Stomach (tissue), 9 donors: ENCODE measurements around the gene SIAH2. TPM values are rescaled to one million over a fixed set of nuclear protein-coding genes. Genes with fewer than 3 reads are reported as not detected.

ENCODE experiments used
- DNase-seq, 2 donors: peaks; one replicate each; pipeline versions ENCODE4 v3.0.0 to v3.0.0-alpha.2; 2013 to 2019
- H3K27ac ChIP-seq, 5 donors: fragments of 200-600 bp in 4 of 5; sonication (generic) in 4 of 5; one replicate each; pipeline ENCODE4 v1.5.1; 2013 to 2019; ENCODE audit warnings: mild to moderate bottlenecking in 1 of 5, moderate library complexity in 1 of 5
- H3K27me3 ChIP-seq, 3 donors: fragments of 200-600 bp; sonication (generic); one replicate each; pipeline ENCODE4 v1.5.1; 2017 to 2019; ENCODE audit warnings: mixed run types in 1 of 3
- H3K36me3 ChIP-seq, 4 donors: fragments of 200-600 bp; sonication (generic); 1 replicate in 3 of 4; 2 replicates in 1 of 4; pipeline ENCODE4 v1.5.1; 2016 to 2019
- H3K4me1 ChIP-seq, 4 donors: fragments of 200-600 bp; sonication (generic); one replicate each; pipeline ENCODE4 v1.5.1; 2016 to 2019
- H3K4me3 ChIP-seq, 4 donors: fragments of 200-600 bp; sonication (generic) in 3 of 4; one replicate each; pipeline ENCODE4 v1.5.1; 2016 to 2019; ENCODE audit warnings: mild to moderate bottlenecking in 1 of 4
- H3K9me3 ChIP-seq, 4 donors: fragments of 200-600 bp; sonication (generic); one replicate each; pipeline ENCODE4 v1.5.1; 2016 to 2019
- EP300 ChIP-seq: sonication (generic); formaldehyde crosslinking; IDR thresholded peaks from one replicate; pipeline ENCODE4 v1.6.1; 2017; ENCODE audit warnings: antibody characterized with exemption
- POLR2A ChIP-seq, 4 donors: fragments of 450-650 bp; IDR thresholded peaks; one replicate each; pipeline ENCODE4 v1.6.1; 2016; ENCODE audit warnings: antibody characterized with exemption in 4 of 4, control low read depth in 2 of 4, mild to moderate bottlenecking in 1 of 4, moderate library complexity in 1 of 4
- POLR2AphosphoS5 ChIP-seq, 3 donors: sonication (generic); formaldehyde crosslinking; IDR thresholded peaks; one replicate each; pipeline ENCODE4 v1.6.1; 2016; ENCODE audit warnings: antibody characterized with exemption in 3 of 3
- WGBS, 5 donors: extraction: QIAGEN DNeasy Blood & Tissue Kit in 3 of 5; methylation state at CpG; one replicate each; pipeline versions ENCODE4 v1.1.5 to v1.1.7; 2013 to 2018; 5-methylcytosine and 5-hydroxymethylcytosine counted together
- intact Hi-C: fragments of 100-400 bp; cut with DNase I; formaldehyde crosslinking; loops from one replicate; pipeline ENCODE4 v1.15.1; 2023; ENCODE audit warnings: low total_unique reads
- polyA plus RNA-seq, 3 donors: library from polyadenylated mRNA; stranded (reverse); fragments of 200-250 nt; gene quantifications; one replicate each; pipeline ENCODE4 v1.2.3, GENCODE V29; 2013
- total RNA-seq, 5 donors: library from RNA; depleted of rRNA; stranded (reverse); fragments of >200 nt; gene quantifications; one replicate each; pipeline versions ENCODE4 v1.1.0 to v1.2.3, GENCODE V29; 2014 to 2016
- TF ChIP-seq, protein P1 (sequence below), 7 experiments: fragments of 450-650 bp in 4 of 7; fragments of 200-600 bp in 3 of 7; sonication (generic) in 3 of 7; IDR thresholded peaks; one replicate each; pipeline ENCODE4 v1.5.1; 2016 to 2019; ENCODE audit warnings: antibody characterized with exemption in 7 of 7, control low read depth in 2 of 7, mild to moderate bottlenecking in 1 of 7
- donor health status: healthy with polysubstance abuse.
- donor health status: Bipolar disorder and iron deficiency.
- donor health status: healthy.

Gene SIAH2
- total and polyA plus RNA-seq, 8 donors = 13.8 to 36.6 (median 17.9) TPM

GRCh38 chr3:150773616-150774192 is 10.7 kb upstream of the SIAH2 start:
- Histone ChIP-seq H3K4me1 (no peaks in the 10 kb centered on the region), H3K4me3 (no peak overlapping the region), H3K27ac (no peak overlapping the region), H3K36me3 (no peaks in the 10 kb centered on the region), H3K9me3 (no peaks in the 10 kb centered on the region), H3K27me3 (no peaks in the 10 kb centered on the region)
- TF ChIP-seq EP300 = no peak
- TF ChIP-seq, protein P1, sequence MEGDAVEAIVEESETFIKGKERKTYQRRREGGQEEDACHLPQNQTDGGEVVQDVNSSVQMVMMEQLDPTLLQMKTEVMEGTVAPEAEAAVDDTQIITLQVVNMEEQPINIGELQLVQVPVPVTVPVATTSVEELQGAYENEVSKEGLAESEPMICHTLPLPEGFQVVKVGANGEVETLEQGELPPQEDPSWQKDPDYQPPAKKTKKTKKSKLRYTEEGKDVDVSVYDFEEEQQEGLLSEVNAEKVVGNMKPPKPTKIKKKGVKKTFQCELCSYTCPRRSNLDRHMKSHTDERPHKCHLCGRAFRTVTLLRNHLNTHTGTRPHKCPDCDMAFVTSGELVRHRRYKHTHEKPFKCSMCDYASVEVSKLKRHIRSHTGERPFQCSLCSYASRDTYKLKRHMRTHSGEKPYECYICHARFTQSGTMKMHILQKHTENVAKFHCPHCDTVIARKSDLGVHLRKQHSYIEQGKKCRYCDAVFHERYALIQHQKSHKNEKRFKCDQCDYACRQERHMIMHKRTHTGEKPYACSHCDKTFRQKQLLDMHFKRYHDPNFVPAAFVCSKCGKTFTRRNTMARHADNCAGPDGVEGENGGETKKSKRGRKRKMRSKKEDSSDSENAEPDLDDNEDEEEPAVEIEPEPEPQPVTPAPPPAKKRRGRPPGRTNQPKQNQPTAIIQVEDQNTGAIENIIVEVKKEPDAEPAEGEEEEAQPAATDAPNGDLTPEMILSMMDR (IDR thresholded peaks at IDR 0.05) = no peak
- TF ChIP-seq POLR2AphosphoS5 (IDR thresholded peaks at IDR 0.05) = no peak
- TF ChIP-seq POLR2A (IDR thresholded peaks at IDR 0.05) = no peak
- no peak for DNase-seq
- 95 to 98% (median 96%) methylated on average over 11 to 14 of the region's 14 CpGs for whole genome bisulfite sequencing, 5 donors
- intact Hi-C loops = loop anchor here (5.0 kb wide), 1 partner anchor 51 kb away; no protein-coding TSS in a partner anchor

GRCh38 chr3:150771600-150771999 is 8.6 kb upstream of the SIAH2 start:
- WGBS, 5 donors = 76 to 94% (median 83%) methylated on average over 2 of the region's 2 CpGs
- DNase-seq = no peak
- Histone ChIP-seq H3K4me3 (no peak overlapping the region), H3K27ac (no peak overlapping the region), H3K4me1 (no peaks in the 10 kb centered on the region), H3K27me3 (no peaks in the 10 kb centered on the region), H3K9me3 (no peaks in the 10 kb centered on the region), H3K36me3 (no peaks in the 10 kb centered on the region)
- TF ChIP-seq POLR2AphosphoS5 (IDR thresholded peaks at IDR 0.05) (no peak), POLR2A (IDR thresholded peaks at IDR 0.05) (no peak), EP300 (no peak)
- TF ChIP-seq, protein P1 (IDR thresholded peaks at IDR 0.05) = no peak
- intact Hi-C loops = loop anchor here (5.0 kb wide), 1 partner anchor 49 kb away; no protein-coding TSS in a partner anchor

GRCh38 chr3:150770681-150771080 is 7.7 kb upstream of the SIAH2 start:
- Histone ChIP-seq H3K27ac (no peak overlapping the region), H3K4me1 (no peaks in the 10 kb centered on the region), H3K9me3 (no peaks in the 10 kb centered on the region), H3K36me3 (no peaks in the 10 kb centered on the region), H3K4me3 (no peak overlapping the region), H3K27me3 (no peaks in the 10 kb centered on the region)
- WGBS, 5 donors = 82 to 94% (median 83%) methylated on average over 3 of the region's 3 CpGs
- no peak for DNase-seq
- intact Hi-C loops = loop anchor here (5.0 kb wide), 1 partner anchor 48 kb away; no protein-coding TSS in a partner anchor
- no peak for TF ChIP-seq EP300
- TF ChIP-seq, protein P1 (IDR thresholded peaks at IDR 0.05) = no peak
- no peak for TF ChIP-seq POLR2A (IDR thresholded peaks at IDR 0.05)
- TF ChIP-seq POLR2AphosphoS5 (IDR thresholded peaks at IDR 0.05) = no peak

GRCh38 chr3:150766742-150767141 is 3.8 kb upstream of the SIAH2 start:
- H3K27me3 ChIP-seq = no peaks in the 10 kb centered on the region
- no peaks in the 10 kb centered on the region for H3K36me3 ChIP-seq
- 80 to 94% (median 90%) methylated on average over 3 of the region's 3 CpGs for WGBS, 5 donors

More at GRCh38 chr3:150766742-150767141, 3.8 kb upstream of the SIAH2 start:
- TF ChIP-seq, protein P1 (IDR thresholded peaks at IDR 0.05) = no peak
- no peak for TF ChIP-seq EP300
- TF ChIP-seq POLR2AphosphoS5 (IDR thresholded peaks at IDR 0.05) = no peak
- no peak for TF ChIP-seq POLR2A (IDR thresholded peaks at IDR 0.05)
- no peaks in the 10 kb centered on the region for H3K9me3 ChIP-seq
- no peak overlapping the region for H3K4me3 ChIP-seq
- H3K27ac ChIP-seq = no peak overlapping the region
- peaks cover 4 to 13% (median 11%) of the 10 kb centered on the region in 4 donors for H3K4me1 ChIP-seq
- DNase-seq = no peak
- intact Hi-C loops = no loop called here
